HG03060 (cell line): Measurements from ENCODE around the gene PRLH.

Source experiments
- ATAC-seq: cut with Tn5 transposase; IDR thresholded peaks from one replicate; pipeline ENCODE4 v1.9.1; 2021; ENCODE audit warnings: low read depth, moderate number of reproducible peaks; ENCODE audit not compliant: unreplicated experiment

Gene PRLH

GRCh38 chr2:237563816-237564215, 2.6 kb upstream of the PRLH start:
- ATAC-seq: no peak

GRCh38 chr2:237564526-237565131, 1.7 kb upstream of the PRLH start:
- no peak for ATAC-seq

GRCh38 chr2:237565974-237566373, 400 bp upstream of the PRLH start:
- ATAC-seq: no peak

- no peak for ATAC-seq
Observed at GRCh38 chr2:237567276-237568029, 1.1 kb downstream of the PRLH start.

- ATAC-seq: no peak
Observed at GRCh38 chr2:237568121-237568660, 1.8 kb downstream of the PRLH start.

- ATAC-seq: no peak
Observed at GRCh38 chr2:237569041-237569440, 2.7 kb downstream of the PRLH start.

- ATAC-seq: no peak
Observed at GRCh38 chr2:237569896-237570295, 3.5 kb downstream of the PRLH start.

GRCh38 chr2:237570776-237571335, 4.5 kb downstream of the PRLH start:
- ATAC-seq: no peak

GRCh38 chr2:237571551-237571950, 5.2 kb downstream of the PRLH start:
- no peak for ATAC-seq

- ATAC-seq: peak; percentile 47
Observed at GRCh38 chr2:237572021-237572741, 5.8 kb downstream of the PRLH start.

GRCh38 chr2:237572742-237573101, 6.3 kb downstream of the PRLH start:
- no peak for ATAC-seq

- no peak for ATAC-seq
Observed at GRCh38 chr2:237573721-237574415, 7.5 kb downstream of the PRLH start.

- no peak for ATAC-seq
Observed at GRCh38 chr2:237574467-237574866, 8.1 kb downstream of the PRLH start.

GRCh38 chr2:237574894-237575868, 8.8 kb downstream of the PRLH start:
- ATAC-seq: no peak

- ATAC-seq: no peak
Observed at GRCh38 chr2:237575869-237576862, 9.8 kb downstream of the PRLH start.

GRCh38 chr2:237576974-237577373, 10.6 kb downstream of the PRLH start:
- ATAC-seq: no peak

- no peak for ATAC-seq
Observed at GRCh38 chr2:237577458-237577857, 11.1 kb downstream of the PRLH start.
